Heart left ventricle (tissue), 13 donors: ENCODE data around the gene GARIN5B.

Experiments
- CTCF ChIP-seq, 12 donors: fragments of 200-600 bp; sonication (generic) in 4 of 12; IDR thresholded peaks; one replicate each; pipeline versions ENCODE4 v1.5.0 to v1.8.0; 2018 to 2022; ENCODE audit warnings: antibody characterized with exemption in 12 of 12, mild to moderate bottlenecking in 5 of 12
- POLR2A ChIP-seq, 2 donors: fragments of 450-650 bp; IDR thresholded peaks; one replicate each; pipeline ENCODE4 v1.6.1; 2017; ENCODE audit warnings: antibody characterized with exemption in 2 of 2, mild to moderate bottlenecking in 2 of 2, moderate library complexity in 2 of 2
- donor health status: ischemic (EF 13 %, LVEDD 7.1; RV severe dilation, severe dysfunction).
- donor health status: DM: no; HTN: yes; CAD: no.
- donor health status: DM: no; HTN: no; CAD: no.
- donor health status: ischemic (EF 25% LVEDD 6.9; RV normal size, moderate dysfunction).
- donor health status: ischemic (EF 25% LVEDD 5.7; RV mildly dilated, moderate dysfunction).
- donor health status: ischemic (EF 35%, LVEDD 5.7; RV mildly dilated, moderate dysfunction).
- donor health status: nonischemic (EF 11% LVEDD 7.7; RV severe dilation, severe dysfunction).
- donor health status: DM: yes; HTN: yes; CAD: no.
- donor health status: PGD.
- donor health status: ischemic (EF 29% LVEDD 5.4; RV normal size, mild dysfunction).
- donor health status: nonischemic (EF 23%, LVEDD 6.1; RV moderate dilation, normal function).

DNA sequence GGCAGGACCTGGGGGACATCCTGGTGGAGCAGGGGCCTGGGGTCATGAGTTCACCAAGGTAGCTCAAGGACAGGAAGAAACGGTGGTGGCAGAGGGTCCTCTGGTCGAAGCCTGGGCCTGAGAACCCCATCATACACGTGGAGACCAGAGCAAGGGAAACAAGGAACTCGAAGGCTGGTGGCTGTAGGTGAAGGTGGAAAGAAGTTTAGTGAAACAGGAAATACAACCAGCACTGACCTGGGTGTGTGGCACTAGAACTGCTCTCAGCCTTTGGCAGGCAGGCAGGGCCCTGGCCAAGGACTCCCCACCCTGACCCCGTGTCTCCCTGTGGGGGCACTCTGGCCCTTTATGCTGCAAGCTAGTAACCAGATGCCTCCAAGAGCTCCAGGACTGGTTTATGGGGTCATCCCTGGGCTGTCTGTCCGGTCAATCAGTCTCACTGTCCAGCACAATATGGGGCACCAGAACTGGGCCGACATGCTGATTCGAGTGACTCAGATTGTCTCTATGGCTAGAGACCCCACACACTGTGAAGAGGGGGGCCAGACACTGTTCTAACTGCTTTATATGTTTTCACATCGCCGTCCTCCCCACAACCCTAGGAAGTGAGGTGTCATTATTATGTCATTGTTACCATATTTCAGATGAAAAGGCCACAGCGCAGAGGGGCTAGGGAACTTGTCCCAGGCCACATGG, 12.3 kb downstream of the GARIN5B start:
- TF ChIP-seq CTCF (IDR thresholded peaks at IDR 0.05) (no peak), POLR2A (IDR thresholded peaks at IDR 0.05) (no peak)
